ENCODE data around the gene SMARCA4.
A peak's percentile ranks its signal among the peaks of the same experiment; 100 is the strongest.
"Not testable (repeated sequence)": the region's sequence is repeated elsewhere in the genome, so short reads cannot be mapped to it uniquely, and the experiment has no call there.

Gene SMARCA4

GRCh38 chr19:11096210-11096841 lies 135.5 kb downstream of the SMARCA4 start:
- Histone ChIP-seq H3F3A (ENCODE audit: low read depth) (peaks cover 13% of the 10 kb centered on the region; the same call in 1 of the 2 replicates), H3K9me2 (replicated peaks; ENCODE audit: low read depth, low read length) (no peaks in the 10 kb centered on the region), H2AFZ (ENCODE audit: low read length) (no peak overlapping the region), H3K4me1 (ENCODE audit: insufficient read depth, low read length, poor library complexity, severe bottlenecking) (peaks cover 58% of the 10 kb centered on the region), H4K20me1 (ENCODE audit: insufficient read depth, low read length, poor library complexity, severe bottlenecking) (peaks cover 94% of the 10 kb centered on the region), H3K4me2 (ENCODE audit: low read depth, low read length, poor library complexity, severe bottlenecking) (peak overlapping the region; percentile 99), H3K79me2 (ENCODE audit: insufficient read depth, low read length) (peaks cover 99% of the 10 kb centered on the region), H3K36me3 (ENCODE audit: insufficient read depth, low read length) (peaks cover 59% of the 10 kb centered on the region; the same call in 1 of the 2 replicates), H3K27me3 (ENCODE audit: insufficient read depth, low read length, poor library complexity, severe bottlenecking) (no peaks in the 10 kb centered on the region), H3K9ac (ENCODE audit: low read depth, low read length, poor library complexity, severe bottlenecking) (peak overlapping the region; percentile 79), H3K9me3 (ENCODE audit: insufficient read depth, low read depth, low read length) (no peaks in the 10 kb centered on the region), H3K4me3 (ENCODE audit: low read length, poor library complexity, severe bottlenecking) (peak overlapping the region; percentile 97)
- TF ChIP-seq, protein P1, sequence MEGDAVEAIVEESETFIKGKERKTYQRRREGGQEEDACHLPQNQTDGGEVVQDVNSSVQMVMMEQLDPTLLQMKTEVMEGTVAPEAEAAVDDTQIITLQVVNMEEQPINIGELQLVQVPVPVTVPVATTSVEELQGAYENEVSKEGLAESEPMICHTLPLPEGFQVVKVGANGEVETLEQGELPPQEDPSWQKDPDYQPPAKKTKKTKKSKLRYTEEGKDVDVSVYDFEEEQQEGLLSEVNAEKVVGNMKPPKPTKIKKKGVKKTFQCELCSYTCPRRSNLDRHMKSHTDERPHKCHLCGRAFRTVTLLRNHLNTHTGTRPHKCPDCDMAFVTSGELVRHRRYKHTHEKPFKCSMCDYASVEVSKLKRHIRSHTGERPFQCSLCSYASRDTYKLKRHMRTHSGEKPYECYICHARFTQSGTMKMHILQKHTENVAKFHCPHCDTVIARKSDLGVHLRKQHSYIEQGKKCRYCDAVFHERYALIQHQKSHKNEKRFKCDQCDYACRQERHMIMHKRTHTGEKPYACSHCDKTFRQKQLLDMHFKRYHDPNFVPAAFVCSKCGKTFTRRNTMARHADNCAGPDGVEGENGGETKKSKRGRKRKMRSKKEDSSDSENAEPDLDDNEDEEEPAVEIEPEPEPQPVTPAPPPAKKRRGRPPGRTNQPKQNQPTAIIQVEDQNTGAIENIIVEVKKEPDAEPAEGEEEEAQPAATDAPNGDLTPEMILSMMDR (conservative IDR thresholded peaks at IDR 0.05; ENCODE audit: low read length), result no peak
- TF ChIP-seq EZH2phosphoT487 (IDR thresholded peaks at IDR 0.05; ENCODE audit: borderline replicate concordance), result no peak

DNA sequence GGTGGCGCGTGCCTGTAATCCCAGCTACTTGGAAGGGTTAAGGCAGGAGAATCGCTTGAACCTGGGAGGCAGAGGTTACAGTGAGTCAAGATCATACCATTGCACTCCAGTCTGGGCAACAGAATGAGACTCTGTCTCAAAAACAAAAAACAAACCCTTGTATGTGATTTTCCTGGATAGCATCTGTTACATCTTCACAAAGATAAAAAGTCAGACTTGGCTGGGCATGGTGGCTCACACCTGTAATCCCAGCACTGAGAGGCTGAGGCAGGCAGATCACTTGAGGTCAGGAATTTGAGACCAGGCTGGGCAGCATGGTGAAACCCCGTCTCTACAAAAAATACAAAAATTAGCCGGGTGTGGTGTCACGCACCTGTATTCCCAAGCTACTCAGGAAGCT lies 136.5 kb downstream of the SMARCA4 start:
- Histone ChIP-seq H4K20me1 (ENCODE audit: insufficient read depth, low read length, poor library complexity, severe bottlenecking) (peaks cover 90% of the 10 kb centered on the region), H3K79me2 (ENCODE audit: insufficient read depth, low read length) (peaks cover 94% of the 10 kb centered on the region), H3K4me2 (ENCODE audit: low read depth, low read length, poor library complexity, severe bottlenecking) (peak overlapping the region; percentile 32), H3F3A (ENCODE audit: low read depth) (peaks cover 13% of the 10 kb centered on the region; the same call in 1 of the 2 replicates), H3K4me1 (ENCODE audit: insufficient read depth, low read length, poor library complexity, severe bottlenecking) (peaks cover 52% of the 10 kb centered on the region), H3K4me3 (ENCODE audit: low read length, poor library complexity, severe bottlenecking) (peak overlapping the region; percentile 28), H3K36me3 (ENCODE audit: insufficient read depth, low read length) (peaks cover 63% of the 10 kb centered on the region; the same call in 1 of the 2 replicates)
- not testable (repeated sequence) for H3K9me3 ChIP-seq (ENCODE audit: insufficient read depth, low read depth, low read length); H3K9ac ChIP-seq (ENCODE audit: low read depth, low read length, poor library complexity, severe bottlenecking); H3K27me3 ChIP-seq (ENCODE audit: insufficient read depth, low read length, poor library complexity, severe bottlenecking); H2AFZ ChIP-seq (ENCODE audit: low read length); H3K9me2 ChIP-seq (replicated peaks; ENCODE audit: low read depth, low read length)

DNA sequence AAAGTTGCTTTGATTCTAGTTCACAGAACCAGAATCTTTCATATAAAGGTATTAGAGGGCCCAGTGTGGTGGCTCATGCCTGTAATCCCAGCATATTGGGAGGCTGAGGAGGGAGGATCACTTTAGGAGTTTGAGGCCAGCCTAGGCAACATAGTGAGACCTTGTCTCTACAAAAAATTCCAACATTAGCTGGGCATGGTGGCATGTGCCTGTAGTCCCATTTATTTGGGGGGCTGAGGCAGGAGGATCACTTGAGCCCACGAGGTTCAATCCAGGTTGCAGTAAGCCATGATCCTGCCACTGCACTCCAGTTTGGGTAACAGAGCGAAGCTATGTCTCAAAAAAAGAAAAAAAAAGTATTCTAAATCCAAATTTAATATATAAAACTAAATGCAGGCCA lies 137.5 kb downstream of the SMARCA4 start:
- Histone ChIP-seq H3K9me3 (ENCODE audit: insufficient read depth, low read depth, low read length) (no peaks in the 10 kb centered on the region), H3K4me2 (ENCODE audit: low read depth, low read length, poor library complexity, severe bottlenecking) (peak overlapping the region; percentile 42), H3K79me2 (ENCODE audit: insufficient read depth, low read length) (peaks cover 94% of the 10 kb centered on the region), H3K4me3 (ENCODE audit: low read length, poor library complexity, severe bottlenecking) (no peak overlapping the region), H4K20me1 (ENCODE audit: insufficient read depth, low read length, poor library complexity, severe bottlenecking) (peaks cover 90% of the 10 kb centered on the region), H3K9me2 (replicated peaks; ENCODE audit: low read depth, low read length) (no peaks in the 10 kb centered on the region), H3K36me3 (ENCODE audit: insufficient read depth, low read length) (peaks cover 69% of the 10 kb centered on the region), H3K4me1 (ENCODE audit: insufficient read depth, low read length, poor library complexity, severe bottlenecking) (peaks cover 44% of the 10 kb centered on the region), H3K27me3 (ENCODE audit: insufficient read depth, low read length, poor library complexity, severe bottlenecking) (no peaks in the 10 kb centered on the region), H3F3A (ENCODE audit: low read depth) (peaks cover 13% of the 10 kb centered on the region; the same call in 1 of the 2 replicates), H2AFZ (ENCODE audit: low read length) (no peak overlapping the region), H3K9ac (ENCODE audit: low read depth, low read length, poor library complexity, severe bottlenecking) (no peak overlapping the region)
- TF ChIP-seq, protein P1 (conservative IDR thresholded peaks at IDR 0.05; ENCODE audit: low read length), result no peak
- TF ChIP-seq EZH2phosphoT487 (IDR thresholded peaks at IDR 0.05; ENCODE audit: borderline replicate concordance), result no peak

- Histone ChIP-seq H3K4me1 (ENCODE audit: insufficient read depth, low read length, poor library complexity, severe bottlenecking) (peaks cover 38% of the 10 kb centered on the region), H3K9me2 (replicated peaks; ENCODE audit: low read depth, low read length) (no peaks in the 10 kb centered on the region), H3K4me3 (ENCODE audit: low read length, poor library complexity, severe bottlenecking) (no peak overlapping the region), H3F3A (ENCODE audit: low read depth) (peaks cover 13% of the 10 kb centered on the region; the same call in 1 of the 2 replicates), H3K79me2 (ENCODE audit: insufficient read depth, low read length) (peaks cover 94% of the 10 kb centered on the region), H3K9ac (ENCODE audit: low read depth, low read length, poor library complexity, severe bottlenecking) (no peak overlapping the region), H3K36me3 (ENCODE audit: insufficient read depth, low read length) (peaks cover 74% of the 10 kb centered on the region), H3K27me3 (ENCODE audit: insufficient read depth, low read length, poor library complexity, severe bottlenecking) (no peaks in the 10 kb centered on the region), H3K4me2 (ENCODE audit: low read depth, low read length, poor library complexity, severe bottlenecking) (peak overlapping the region; percentile 42), H3K9me3 (ENCODE audit: insufficient read depth, low read depth, low read length) (no peaks in the 10 kb centered on the region), H4K20me1 (ENCODE audit: insufficient read depth, low read length, poor library complexity, severe bottlenecking) (peaks cover 85% of the 10 kb centered on the region), H2AFZ (ENCODE audit: low read length) (no peak overlapping the region)
- TF ChIP-seq, protein P1 (conservative IDR thresholded peaks at IDR 0.05; ENCODE audit: low read length), result no peak
- no peak for TF ChIP-seq EZH2phosphoT487 (IDR thresholded peaks at IDR 0.05; ENCODE audit: borderline replicate concordance)
These were observed 138.0 kb downstream of the SMARCA4 start for GRCh38 chr19:11098861-11099260.

Measured in Loucy (cell line).